Measurements from ENCODE around the gene TET2.

DNA sequence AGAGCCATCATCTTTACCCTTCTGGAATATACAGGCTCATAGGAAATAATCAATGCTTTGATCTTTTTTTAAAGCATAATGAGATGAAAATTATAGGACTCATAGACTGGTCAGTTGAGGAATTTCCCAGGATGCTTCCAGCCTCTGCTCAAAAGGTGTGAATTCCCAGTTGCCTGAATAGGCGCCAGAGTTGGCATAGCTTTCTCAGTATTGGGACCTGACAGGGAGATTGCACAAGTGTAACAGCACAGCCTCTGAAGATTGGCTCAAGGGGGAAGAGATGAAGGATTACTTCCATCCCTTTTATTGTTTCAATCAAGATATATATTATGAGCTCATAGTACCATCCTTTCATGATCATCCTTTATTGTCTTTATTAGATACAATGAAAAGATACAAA lies 17.9 kb downstream of the TET2 start:
- TF ChIP-seq CTCF (IDR thresholded peaks at IDR 0.05) (no peak), POLR2A (IDR thresholded peaks at IDR 0.05) (no peak)
